ENCODE measurements around the gene ARPIN.

DNA sequence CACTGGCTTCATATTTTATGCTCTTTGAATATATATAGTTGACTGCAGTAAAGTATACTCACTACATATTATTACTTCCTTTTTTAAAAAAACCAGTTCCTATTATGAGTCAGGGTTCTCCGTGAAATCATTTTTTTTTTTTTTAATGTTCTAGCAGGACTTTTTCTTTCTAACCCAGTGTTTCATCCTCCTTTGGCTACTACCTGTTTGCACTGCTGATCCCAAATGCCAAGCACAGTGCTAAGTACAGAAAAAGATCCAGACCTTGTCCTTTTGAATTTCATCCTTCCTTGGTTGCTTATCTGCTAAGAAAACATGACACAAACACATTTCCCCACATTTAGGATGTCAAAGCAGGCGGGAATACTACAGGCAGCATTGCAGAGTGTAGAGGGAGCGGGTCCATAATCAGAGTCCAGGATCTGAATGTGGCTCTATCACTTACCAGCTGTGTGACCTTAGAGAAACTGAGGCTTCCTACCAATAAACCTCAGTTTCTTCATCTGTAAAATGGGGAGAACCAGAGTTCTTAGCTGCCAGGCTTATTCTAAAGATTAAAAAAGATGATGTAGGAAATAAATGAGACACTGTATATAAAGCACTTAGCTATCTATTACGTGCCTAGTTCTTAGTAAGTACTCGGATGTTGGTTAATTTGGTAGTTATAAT is 60.9 kb downstream of the ARPIN start:
- TF ChIP-seq, protein P1, sequence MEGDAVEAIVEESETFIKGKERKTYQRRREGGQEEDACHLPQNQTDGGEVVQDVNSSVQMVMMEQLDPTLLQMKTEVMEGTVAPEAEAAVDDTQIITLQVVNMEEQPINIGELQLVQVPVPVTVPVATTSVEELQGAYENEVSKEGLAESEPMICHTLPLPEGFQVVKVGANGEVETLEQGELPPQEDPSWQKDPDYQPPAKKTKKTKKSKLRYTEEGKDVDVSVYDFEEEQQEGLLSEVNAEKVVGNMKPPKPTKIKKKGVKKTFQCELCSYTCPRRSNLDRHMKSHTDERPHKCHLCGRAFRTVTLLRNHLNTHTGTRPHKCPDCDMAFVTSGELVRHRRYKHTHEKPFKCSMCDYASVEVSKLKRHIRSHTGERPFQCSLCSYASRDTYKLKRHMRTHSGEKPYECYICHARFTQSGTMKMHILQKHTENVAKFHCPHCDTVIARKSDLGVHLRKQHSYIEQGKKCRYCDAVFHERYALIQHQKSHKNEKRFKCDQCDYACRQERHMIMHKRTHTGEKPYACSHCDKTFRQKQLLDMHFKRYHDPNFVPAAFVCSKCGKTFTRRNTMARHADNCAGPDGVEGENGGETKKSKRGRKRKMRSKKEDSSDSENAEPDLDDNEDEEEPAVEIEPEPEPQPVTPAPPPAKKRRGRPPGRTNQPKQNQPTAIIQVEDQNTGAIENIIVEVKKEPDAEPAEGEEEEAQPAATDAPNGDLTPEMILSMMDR (conservative IDR thresholded peaks at IDR 0.05): no peak
- no peak for TF ChIP-seq EZH2 (IDR thresholded peaks at IDR 0.05; ENCODE audit: low read depth)
